Upper lobe of left lung (tissue), 4 donors: ENCODE results near the gene YWHAE.

Source experiments
- CTCF ChIP-seq, 6 experiments: fragments of 450-650 bp in 4 of 6; fragments of 200-600 bp in 2 of 6; sonication (generic) in 2 of 6; IDR thresholded peaks; one replicate each; pipeline ENCODE4 v1.5.1; 2016 to 2019; ENCODE audit warnings: antibody characterized with exemption in 6 of 6
- EP300 ChIP-seq, 4 donors: sonication (generic); formaldehyde crosslinking; IDR thresholded peaks; one replicate each; pipeline ENCODE4 v1.5.1; 2017; ENCODE audit warnings: antibody characterized with exemption in 4 of 4, control low read depth in 2 of 4
- POLR2A ChIP-seq, 4 donors: fragments of 450-650 bp; IDR thresholded peaks; one replicate each; pipeline ENCODE4 v1.5.1; 2016 to 2017; ENCODE audit warnings: antibody characterized with exemption in 4 of 4, mild to moderate bottlenecking in 2 of 4

GRCh38 chr17:1438593-1439083 lies 38.6 kb upstream of the YWHAE start:
- TF ChIP-seq EP300 (IDR thresholded peaks at IDR 0.05): no peak
- no peak for TF ChIP-seq CTCF (IDR thresholded peaks at IDR 0.05)
- TF ChIP-seq POLR2A (IDR thresholded peaks at IDR 0.05): no peak
